MM.1S (cell line): ENCODE data around the gene ESPL1.
A peak's percentile ranks its signal among the peaks of the same experiment; 100 is the strongest.

Experiments
- DNase-seq: peaks from one replicate; pipeline ENCODE4 v3.0.0-alpha.2; 2015
- H2AFZ ChIP-seq: fragments of 300-600 bp; sonication (generic); 2 replicates; pipeline ENCODE4 v1.6.0; 2016; ENCODE audit warnings: antibody characterized with exemption, low read length
- H3F3A ChIP-seq: fragments of 300-600 bp; sonication (generic); 2 replicates; pipeline ENCODE4 v1.6.1; 2016; ENCODE audit warnings: mild to moderate bottlenecking, antibody characterized with exemption, low read length, moderate library complexity, mixed read lengths; ENCODE audit not compliant: insufficient read depth
- H3K27ac ChIP-seq: fragments of 300-600 bp; sonication (generic); 2 replicates; pipeline ENCODE4 v1.5.1; 2016; ENCODE audit warnings: mild to moderate bottlenecking, low read length
- H3K27me3 ChIP-seq: fragments of 300-600 bp; sonication (generic); replicated peaks from 2 replicates; pipeline ENCODE4 v1.6.0; 2016; ENCODE audit warnings: low read length; ENCODE audit not compliant: insufficient read depth
- H3K36me3 ChIP-seq: fragments of 300-600 bp; sonication (generic); replicated peaks from 2 replicates; pipeline ENCODE4 v1.6.1; 2016; ENCODE audit warnings: mild to moderate bottlenecking, low read length, mixed read lengths; ENCODE audit not compliant: insufficient read depth
- H3K4me1 ChIP-seq: fragments of 300-600 bp; sonication (generic); 2 replicates; pipeline ENCODE4 v1.6.1; 2016; ENCODE audit warnings: low read length, mixed read lengths
- H3K4me2 ChIP-seq: fragments of 300-600 bp; sonication (generic); 2 replicates; pipeline ENCODE4 v1.6.0; 2016; ENCODE audit warnings: low read depth, low read length
- H3K4me3 ChIP-seq: fragments of 300-600 bp; sonication (generic); 2 replicates; pipeline ENCODE4 v1.5.1; 2016; ENCODE audit warnings: low read length, mixed read lengths
- H3K79me2 ChIP-seq: fragments of 300-600 bp; sonication (generic); 2 replicates; pipeline ENCODE4 v1.6.1; 2016; ENCODE audit warnings: mixed run types, low read length, mixed read lengths
- H3K9ac ChIP-seq: fragments of 300-600 bp; sonication (generic); 2 replicates; pipeline ENCODE4 v1.6.1; 2016; ENCODE audit warnings: low read length, mixed read lengths
- H3K9me2 ChIP-seq: fragments of 300-600 bp; sonication (generic); replicated peaks from 2 replicates; pipeline ENCODE4 v1.6.1; 2016; ENCODE audit warnings: mild to moderate bottlenecking, low read length, mixed read lengths; ENCODE audit not compliant: insufficient read depth
- H3K9me3 ChIP-seq: fragments of 300-600 bp; sonication (generic); replicated peaks from 2 replicates; pipeline ENCODE4 v1.6.1; 2016; ENCODE audit warnings: mild to moderate bottlenecking, low read length, mixed read lengths; ENCODE audit not compliant: insufficient read depth
- H4K20me1 ChIP-seq: fragments of 300-600 bp; sonication (generic); 2 replicates; pipeline ENCODE4 v1.6.1; 2016; ENCODE audit warnings: mild to moderate bottlenecking, low read length, moderate library complexity, mixed read lengths; ENCODE audit not compliant: insufficient read depth
- EZH2 ChIP-seq: fragments of 300-600 bp; sonication (generic); optimal IDR thresholded peaks from 2 replicates; pipeline ENCODE3; 2017; ENCODE audit warnings: low read depth, mild to moderate bottlenecking, antibody characterized with exemption, low read length, mixed read lengths
- EZH2phosphoT487 ChIP-seq: fragments of 300-600 bp; sonication (generic); IDR thresholded peaks from 2 replicates; pipeline ENCODE4 v1.6.1; 2018; ENCODE audit warnings: antibody characterized with exemption, low read length
- TF ChIP-seq, protein P1 (sequence below): fragments of 300-600 bp; sonication (generic); IDR thresholded peaks from 2 replicates; pipeline ENCODE4 v1.5.1; 2016; ENCODE audit warnings: antibody characterized with exemption, low read length, mixed read lengths

The ESPL1 gene

DNA sequence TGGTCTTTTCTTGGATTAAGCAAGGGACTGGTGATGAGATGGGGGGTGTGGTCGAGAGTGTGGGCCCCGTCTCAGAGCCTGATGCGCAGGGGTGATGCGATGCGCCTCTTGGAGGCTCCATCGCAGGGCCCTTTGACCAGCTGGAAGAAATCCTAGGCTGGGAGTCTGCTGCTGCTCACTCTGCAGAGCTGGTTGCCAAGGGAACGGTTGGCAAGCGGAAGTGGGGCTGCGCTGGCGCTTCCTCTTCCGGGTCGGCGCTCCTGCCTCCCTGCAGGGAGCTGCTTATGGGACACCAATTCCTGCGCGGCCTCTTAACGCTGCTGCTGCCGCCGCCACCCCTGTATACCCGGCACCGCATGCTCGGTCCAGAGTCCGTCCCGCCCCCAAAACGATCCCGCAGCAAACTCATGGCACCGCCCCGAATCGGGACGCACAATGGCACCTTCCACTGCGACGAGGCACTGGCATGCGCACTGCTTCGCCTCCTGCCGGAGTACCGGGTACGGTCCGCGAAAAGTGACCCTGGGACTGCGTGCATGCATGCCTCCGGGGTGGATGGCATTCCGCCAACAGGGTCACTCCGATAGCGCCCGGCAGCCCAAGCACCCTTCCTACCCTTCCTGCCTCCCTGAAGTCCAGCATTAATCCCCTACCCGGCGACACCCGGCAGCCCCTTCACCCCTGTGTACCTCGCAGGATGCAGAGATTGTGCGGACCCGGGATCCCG, 31.5 kb downstream of the ESPL1 start, which contains the start of gene MYG1:
Gene MYG1, plus strand, starts transcription at position 242 of the 727 bp plus-strand sequence. Its CDS starts 43 bp downstream, at position 285.
- no peaks in the 10 kb centered on the region for H3K9me2 ChIP-seq
- TF ChIP-seq, protein P1, sequence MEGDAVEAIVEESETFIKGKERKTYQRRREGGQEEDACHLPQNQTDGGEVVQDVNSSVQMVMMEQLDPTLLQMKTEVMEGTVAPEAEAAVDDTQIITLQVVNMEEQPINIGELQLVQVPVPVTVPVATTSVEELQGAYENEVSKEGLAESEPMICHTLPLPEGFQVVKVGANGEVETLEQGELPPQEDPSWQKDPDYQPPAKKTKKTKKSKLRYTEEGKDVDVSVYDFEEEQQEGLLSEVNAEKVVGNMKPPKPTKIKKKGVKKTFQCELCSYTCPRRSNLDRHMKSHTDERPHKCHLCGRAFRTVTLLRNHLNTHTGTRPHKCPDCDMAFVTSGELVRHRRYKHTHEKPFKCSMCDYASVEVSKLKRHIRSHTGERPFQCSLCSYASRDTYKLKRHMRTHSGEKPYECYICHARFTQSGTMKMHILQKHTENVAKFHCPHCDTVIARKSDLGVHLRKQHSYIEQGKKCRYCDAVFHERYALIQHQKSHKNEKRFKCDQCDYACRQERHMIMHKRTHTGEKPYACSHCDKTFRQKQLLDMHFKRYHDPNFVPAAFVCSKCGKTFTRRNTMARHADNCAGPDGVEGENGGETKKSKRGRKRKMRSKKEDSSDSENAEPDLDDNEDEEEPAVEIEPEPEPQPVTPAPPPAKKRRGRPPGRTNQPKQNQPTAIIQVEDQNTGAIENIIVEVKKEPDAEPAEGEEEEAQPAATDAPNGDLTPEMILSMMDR, result peak; percentile 13
- TF ChIP-seq EZH2 (no peak), EZH2phosphoT487 (no peak)
- no peaks in the 10 kb centered on the region for H4K20me1 ChIP-seq
- H3K9me3 ChIP-seq, result no peaks in the 10 kb centered on the region
- no peaks in the 10 kb centered on the region; the same call in 1 of the 2 replicates for H3K36me3 ChIP-seq
- H3K9ac ChIP-seq, result peak within 1 kb of the TSS; percentile 62
- DNase-seq, result peak; percentile 91
- H3K4me1 ChIP-seq, result peaks cover 15% of the 10 kb centered on the region
- peaks cover 18% of the 10 kb centered on the region for H3F3A ChIP-seq
- H3K79me2 ChIP-seq, result peaks cover 75% of the 10 kb centered on the region
- H3K4me3 ChIP-seq, result peak within 1 kb of the TSS; percentile 77
- no peaks in the 10 kb centered on the region for H3K27me3 ChIP-seq
- peak within 1 kb of the TSS; percentile 62; the same call in 1 of the 2 replicates for H3K27ac ChIP-seq
- H3K4me2 ChIP-seq, result peak within 1 kb of the TSS; percentile 91
- H2AFZ ChIP-seq, result peak within 1 kb of the TSS; percentile 68

DNA sequence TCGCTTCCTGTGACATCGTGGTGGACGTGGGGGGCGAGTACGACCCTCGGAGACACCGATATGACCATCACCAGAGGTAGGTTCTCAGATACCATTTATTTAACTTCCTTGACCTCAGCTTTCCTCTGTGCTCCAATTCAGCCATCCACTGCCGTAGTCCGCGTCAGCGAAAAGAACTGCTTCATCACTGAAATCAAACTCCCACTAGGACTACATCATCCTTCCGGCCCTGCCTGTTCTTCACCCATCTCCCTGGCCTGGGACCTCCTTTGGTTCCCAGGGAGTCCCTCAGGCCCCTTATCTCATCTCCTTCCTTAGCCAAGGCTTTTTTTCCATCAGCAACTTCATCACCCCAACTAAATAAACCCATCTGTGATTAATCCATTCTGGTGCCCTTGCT, 32.1 kb downstream of the ESPL1 start:
- TF ChIP-seq EZH2, result no peak
- TF ChIP-seq EZH2phosphoT487, result no peak
- TF ChIP-seq, protein P1, result no peak
- Histone ChIP-seq H4K20me1 (no peaks in the 10 kb centered on the region), H3K4me2 (peak overlapping the region; percentile 91), H3K9ac (peak overlapping the region; percentile 62), H3K9me3 (no peaks in the 10 kb centered on the region), H3F3A (peaks cover 18% of the 10 kb centered on the region), H2AFZ (peak overlapping the region; percentile 68), H3K27me3 (no peaks in the 10 kb centered on the region), H3K4me1 (peaks cover 10% of the 10 kb centered on the region), H3K4me3 (peak overlapping the region; percentile 77), H3K9me2 (no peaks in the 10 kb centered on the region), H3K36me3 (no peaks in the 10 kb centered on the region; the same call in 1 of the 2 replicates), H3K79me2 (peaks cover 77% of the 10 kb centered on the region), H3K27ac (peak overlapping the region; percentile 62; the same call in 1 of the 2 replicates)
- DNase-seq, result no peak

DNA sequence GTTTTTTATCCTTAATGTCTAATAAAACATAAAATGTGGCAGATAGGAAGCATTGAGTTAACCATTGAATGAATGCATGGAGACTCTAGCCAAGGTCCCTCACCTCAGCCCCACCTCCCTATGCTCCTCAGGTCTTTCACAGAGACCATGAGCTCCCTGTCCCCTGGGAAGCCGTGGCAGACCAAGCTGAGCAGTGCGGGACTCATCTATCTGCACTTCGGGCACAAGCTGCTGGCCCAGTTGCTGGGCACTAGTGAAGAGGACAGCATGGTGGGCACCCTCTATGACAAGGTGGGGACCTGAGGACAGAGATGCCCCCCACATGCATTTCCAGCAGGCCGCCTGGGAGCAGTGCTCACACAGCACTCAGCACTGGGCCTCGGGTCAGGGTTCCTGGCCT, 34.8 kb downstream of the ESPL1 start:
- peaks cover 9% of the 10 kb centered on the region for H3K36me3 ChIP-seq
- no peak overlapping the region for H3K4me3 ChIP-seq
- H3K4me2 ChIP-seq, result no peak overlapping the region; the same call in 1 of the 2 replicates
- H2AFZ ChIP-seq, result no peak overlapping the region
- peaks cover 8% of the 10 kb centered on the region for H3K4me1 ChIP-seq
- H3K79me2 ChIP-seq, result peaks cover 58% of the 10 kb centered on the region
- H3F3A ChIP-seq, result peaks cover 17% of the 10 kb centered on the region
- TF ChIP-seq EZH2 (no peak), EZH2phosphoT487 (no peak)
- TF ChIP-seq, protein P1, result no peak
- no peaks in the 10 kb centered on the region for H3K9me2 ChIP-seq
- DNase-seq, result no peak
- no peak overlapping the region for H3K9ac ChIP-seq
- no peaks in the 10 kb centered on the region for H3K9me3 ChIP-seq
- H3K27ac ChIP-seq, result no peak overlapping the region
- H4K20me1 ChIP-seq, result no peaks in the 10 kb centered on the region
- no peaks in the 10 kb centered on the region for H3K27me3 ChIP-seq
